ENCODE measurements around the gene LYPLAL1. TPM values are rescaled to one million over a fixed set of nuclear protein-coding genes. Genes with fewer than 3 reads are reported as not detected.

LYPLAL1 gene
- total and polyA plus RNA-seq, 2 of the 13 experiments (the other 11 are each of a cell fraction or from before 2014, with no cell fraction given): 17.0 to 31.6 TPM

DNA sequence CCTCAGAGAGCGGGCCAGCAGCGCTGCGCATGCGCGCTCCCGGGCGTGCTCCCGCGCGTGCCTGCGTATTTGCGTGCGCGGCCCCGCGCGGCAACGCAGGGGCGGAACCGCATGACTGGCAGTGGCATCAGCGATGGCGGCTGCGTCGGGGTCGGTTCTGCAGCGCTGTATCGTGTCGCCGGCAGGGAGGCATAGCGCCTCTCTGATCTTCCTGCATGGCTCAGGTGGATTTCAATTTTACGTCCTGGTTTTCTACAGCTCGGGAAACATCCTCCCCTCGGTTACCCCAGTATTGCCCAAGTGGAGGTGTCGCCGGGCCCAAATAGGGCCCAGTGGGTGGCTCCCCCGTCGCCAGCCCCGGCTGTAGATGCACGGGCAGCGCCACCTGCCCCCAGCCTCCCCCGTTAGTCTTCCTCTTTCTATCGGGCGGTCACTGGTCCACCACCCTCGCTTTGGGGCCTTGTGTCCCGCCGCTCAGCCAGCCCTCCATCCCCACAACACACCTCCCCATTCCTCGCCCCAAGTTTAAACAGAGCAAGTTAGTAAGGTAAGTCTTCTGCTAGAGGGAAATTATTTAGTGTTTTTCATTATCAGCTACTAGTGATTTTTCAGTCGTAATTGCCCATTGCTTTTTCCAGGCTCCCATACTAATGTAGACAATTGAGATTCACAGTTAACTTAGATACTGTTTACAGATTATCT, at the start of gene LYPLAL1 (continued):
- TF ChIP-seq ZNF530 (CRISPR knock-in tag; IDR thresholded peaks at IDR 0.05; ENCODE audit: low read depth) (no peak), ZNF737 (CRISPR knock-in tag; IDR thresholded peaks at IDR 0.05; ENCODE audit: borderline replicate concordance) (no peak), ISX (CRISPR knock-in tag; conservative IDR thresholded peaks at IDR 0.05) (0 out of 2 replicates have a peak, but pooled peaks have one; percentile 30), ZNF383 (CRISPR knock-in tag; IDR thresholded peaks at IDR 0.05; ENCODE audit: borderline replicate concordance) (0 out of 2 replicates have a peak, but pooled peaks have one; percentile 26), NFKBIZ (CRISPR knock-in tag; IDR thresholded peaks at IDR 0.05) (no peak), TAF1 (CRISPR knock-in tag; IDR thresholded peaks at IDR 0.05) (peak; percentile 96), TBL1XR1 (IDR thresholded peaks at IDR 0.05; ENCODE audit: borderline replicate concordance, low read length, partially characterized antibody) (no peak), ZNF776 (CRISPR knock-in tag; IDR thresholded peaks at IDR 0.05) (peak; percentile 83; the same call in 1 of the 2 replicates), PAF1 (CRISPR knock-in tag; IDR thresholded peaks at IDR 0.05) (no peak), DNMT3B (CRISPR knock-in tag; conservative IDR thresholded peaks at IDR 0.05) (no peak), ZNF670 (CRISPR knock-in tag; IDR thresholded peaks at IDR 0.05; ENCODE audit: borderline replicate concordance) (no peak), AKAP8 (CRISPR knock-in tag; IDR thresholded peaks at IDR 0.05) (no peak), ZSCAN9 (CRISPR knock-in tag; IDR thresholded peaks at IDR 0.05; ENCODE audit: borderline replicate concordance) (peak; percentile 54; the same call in 1 of the 2 replicates), ZNF615 (CRISPR knock-in tag; IDR thresholded peaks at IDR 0.05; ENCODE audit: borderline replicate concordance) (no peak)
- TF ChIP-seq, protein P1, sequence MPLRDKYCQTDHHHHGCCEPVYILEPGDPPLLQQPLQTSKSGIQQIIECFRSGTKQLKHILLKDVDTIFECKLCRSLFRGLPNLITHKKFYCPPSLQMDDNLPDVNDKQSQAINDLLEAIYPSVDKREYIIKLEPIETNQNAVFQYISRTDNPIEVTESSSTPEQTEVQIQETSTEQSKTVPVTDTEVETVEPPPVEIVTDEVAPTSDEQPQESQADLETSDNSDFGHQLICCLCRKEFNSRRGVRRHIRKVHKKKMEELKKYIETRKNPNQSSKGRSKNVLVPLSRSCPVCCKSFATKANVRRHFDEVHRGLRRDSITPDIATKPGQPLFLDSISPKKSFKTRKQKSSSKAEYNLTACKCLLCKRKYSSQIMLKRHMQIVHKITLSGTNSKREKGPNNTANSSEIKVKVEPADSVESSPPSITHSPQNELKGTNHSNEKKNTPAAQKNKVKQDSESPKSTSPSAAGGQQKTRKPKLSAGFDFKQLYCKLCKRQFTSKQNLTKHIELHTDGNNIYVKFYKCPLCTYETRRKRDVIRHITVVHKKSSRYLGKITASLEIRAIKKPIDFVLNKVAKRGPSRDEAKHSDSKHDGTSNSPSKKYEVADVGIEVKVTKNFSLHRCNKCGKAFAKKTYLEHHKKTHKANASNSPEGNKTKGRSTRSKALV (CRISPR knock-in tag; IDR thresholded peaks at IDR 0.05): no peak
- TF ChIP-seq, protein P2, sequence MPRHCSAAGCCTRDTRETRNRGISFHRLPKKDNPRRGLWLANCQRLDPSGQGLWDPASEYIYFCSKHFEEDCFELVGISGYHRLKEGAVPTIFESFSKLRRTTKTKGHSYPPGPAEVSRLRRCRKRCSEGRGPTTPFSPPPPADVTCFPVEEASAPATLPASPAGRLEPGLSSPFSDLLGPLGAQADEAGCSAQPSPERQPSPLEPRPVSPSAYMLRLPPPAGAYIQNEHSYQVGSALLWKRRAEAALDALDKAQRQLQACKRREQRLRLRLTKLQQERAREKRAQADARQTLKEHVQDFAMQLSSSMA (CRISPR knock-in tag; IDR thresholded peaks at IDR 0.05): no peak
- TF ChIP-seq, protein P3, sequence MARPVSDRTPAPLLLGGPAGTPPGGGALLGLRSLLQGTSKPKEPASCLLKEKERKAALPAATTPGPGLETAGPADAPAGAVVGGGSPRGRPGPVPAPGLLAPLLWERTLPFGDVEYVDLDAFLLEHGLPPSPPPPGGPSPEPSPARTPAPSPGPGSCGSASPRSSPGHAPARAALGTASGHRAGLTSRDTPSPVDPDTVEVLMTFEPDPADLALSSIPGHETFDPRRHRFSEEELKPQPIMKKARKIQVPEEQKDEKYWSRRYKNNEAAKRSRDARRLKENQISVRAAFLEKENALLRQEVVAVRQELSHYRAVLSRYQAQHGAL (CRISPR knock-in tag; IDR thresholded peaks at IDR 0.05; ENCODE audit: not compliant biosample characterization): no peak
- TF ChIP-seq, protein P4, sequence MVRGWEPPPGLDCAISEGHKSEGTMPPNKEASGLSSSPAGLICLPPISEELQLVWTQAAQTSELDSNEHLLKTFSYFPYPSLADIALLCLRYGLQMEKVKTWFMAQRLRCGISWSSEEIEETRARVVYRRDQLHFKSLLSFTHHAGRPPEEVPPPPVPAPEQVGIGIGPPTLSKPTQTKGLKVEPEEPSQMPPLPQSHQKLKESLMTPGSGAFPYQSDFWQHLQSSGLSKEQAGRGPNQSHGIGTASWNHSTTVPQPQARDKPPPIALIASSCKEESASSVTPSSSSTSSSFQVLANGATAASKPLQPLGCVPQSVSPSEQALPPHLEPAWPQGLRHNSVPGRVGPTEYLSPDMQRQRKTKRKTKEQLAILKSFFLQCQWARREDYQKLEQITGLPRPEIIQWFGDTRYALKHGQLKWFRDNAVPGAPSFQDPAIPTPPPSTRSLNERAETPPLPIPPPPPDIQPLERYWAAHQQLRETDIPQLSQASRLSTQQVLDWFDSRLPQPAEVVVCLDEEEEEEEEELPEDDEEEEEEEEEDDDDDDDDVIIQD (CRISPR knock-in tag; IDR thresholded peaks at IDR 0.05; ENCODE audit: low read depth): peak; percentile 64; the same call in 1 of the 2 replicates
- TF ChIP-seq, protein P5, sequence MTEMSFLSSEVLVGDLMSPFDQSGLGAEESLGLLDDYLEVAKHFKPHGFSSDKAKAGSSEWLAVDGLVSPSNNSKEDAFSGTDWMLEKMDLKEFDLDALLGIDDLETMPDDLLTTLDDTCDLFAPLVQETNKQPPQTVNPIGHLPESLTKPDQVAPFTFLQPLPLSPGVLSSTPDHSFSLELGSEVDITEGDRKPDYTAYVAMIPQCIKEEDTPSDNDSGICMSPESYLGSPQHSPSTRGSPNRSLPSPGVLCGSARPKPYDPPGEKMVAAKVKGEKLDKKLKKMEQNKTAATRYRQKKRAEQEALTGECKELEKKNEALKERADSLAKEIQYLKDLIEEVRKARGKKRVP (CRISPR knock-in tag; IDR thresholded peaks at IDR 0.05): peak in 1 of 2 experiments; percentile 72; a peak in 1 of 4 replicates
- TF ChIP-seq, protein P6, sequence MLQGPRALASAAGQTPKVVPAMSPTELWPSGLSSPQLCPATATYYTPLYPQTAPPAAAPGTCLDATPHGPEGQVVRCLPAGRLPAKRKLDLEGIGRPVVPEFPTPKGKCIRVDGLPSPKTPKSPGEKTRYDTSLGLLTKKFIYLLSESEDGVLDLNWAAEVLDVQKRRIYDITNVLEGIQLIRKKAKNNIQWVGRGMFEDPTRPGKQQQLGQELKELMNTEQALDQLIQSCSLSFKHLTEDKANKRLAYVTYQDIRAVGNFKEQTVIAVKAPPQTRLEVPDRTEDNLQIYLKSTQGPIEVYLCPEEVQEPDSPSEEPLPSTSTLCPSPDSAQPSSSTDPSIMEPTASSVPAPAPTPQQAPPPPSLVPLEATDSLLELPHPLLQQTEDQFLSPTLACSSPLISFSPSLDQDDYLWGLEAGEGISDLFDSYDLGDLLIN (CRISPR knock-in tag; IDR thresholded peaks at IDR 0.05; ENCODE audit: borderline replicate concordance): peak; percentile 93; the same call in 1 of the 2 replicates
